GM23338 (cell line): ENCODE data around the gene ZNF248.

ENCODE experiments used
- CREB1 ChIP-seq: fragments of 250-450 bp; sonication (Bioruptor Pico); IDR thresholded peaks from 2 replicates; pipeline ENCODE4 v1.5.0; 2020; ENCODE audit warnings: low read depth, mild to moderate bottlenecking, moderate library complexity
- EZH2 ChIP-seq: fragments of 200-600 bp; sonication (generic); IDR thresholded peaks from one replicate; pipeline ENCODE4 v1.8.0; 2017; ENCODE audit warnings: antibody characterized with exemption, mild to moderate bottlenecking, low read depth; ENCODE audit not compliant: unreplicated experiment
- EZH2phosphoT487 ChIP-seq: fragments of 200-600 bp; sonication (generic); IDR thresholded peaks from one replicate; pipeline ENCODE4 v1.8.1; 2018; ENCODE audit warnings: antibody characterized with exemption; ENCODE audit not compliant: unreplicated experiment
- JUNB ChIP-seq: IDR thresholded peaks from one replicate; pipeline ENCODE4 v1.6.1; 2016; ENCODE audit warnings: antibody characterized with exemption; ENCODE audit not compliant: unreplicated experiment
- NANOG ChIP-seq: IDR thresholded peaks from 2 replicates; pipeline ENCODE4 v1.6.1; 2016; ENCODE audit warnings: antibody characterized with exemption, borderline replicate concordance
- POLR2AphosphoS5 ChIP-seq: IDR thresholded peaks from 2 replicates; pipeline ENCODE4 v1.6.1; 2016; ENCODE audit warnings: antibody characterized with exemption, low read depth
- ZNF114 ChIP-seq: fragments of 250-450 bp; sonication (Bioruptor Pico); IDR thresholded peaks from 2 replicates; pipeline ENCODE4 v1.5.0; 2020; ENCODE audit warnings: mild to moderate bottlenecking, moderate library complexity
- TF ChIP-seq, protein P1 (sequence below), 2 experiments: fragments of 200-600 bp in 1 of 2; sonication (generic) in 1 of 2; conservative IDR thresholded peaks; 2 replicates each; pipeline versions ENCODE4 v1.5.1 to v1.6.1; 2016 to 2017; ENCODE audit warnings: antibody characterized with exemption in 2 of 2, low read depth in 2 of 2, mild to moderate bottlenecking in 2 of 2, moderate library complexity in 1 of 2
- TF ChIP-seq, protein P2 (sequence below): IDR thresholded peaks from one replicate; pipeline ENCODE4 v1.6.1; 2018; ENCODE audit warnings: antibody characterized with exemption; ENCODE audit not compliant: unreplicated experiment
- TF ChIP-seq, protein P3 (sequence below): IDR thresholded peaks from 2 replicates; pipeline ENCODE4 v1.6.1; 2016; ENCODE audit warnings: antibody characterized with exemption

DNA sequence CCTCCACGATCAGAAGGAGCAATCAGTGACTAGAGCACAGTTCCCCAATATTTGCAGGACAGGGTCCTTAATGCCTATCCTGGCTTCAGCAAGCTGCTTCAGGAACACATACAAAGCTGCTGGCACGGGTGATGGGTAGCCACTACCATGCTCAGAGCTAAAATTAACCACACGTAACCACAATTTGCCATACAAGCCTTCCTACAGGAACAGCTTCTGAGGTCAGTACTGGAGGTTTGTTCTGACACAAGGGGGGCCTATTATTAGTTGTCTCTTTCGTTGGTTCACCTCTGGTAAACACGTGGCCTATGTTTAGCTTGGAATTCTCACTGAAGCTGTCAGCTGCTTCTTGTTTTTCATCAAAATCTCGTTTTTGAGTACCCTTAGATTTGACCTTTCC, 41.1 kb downstream of the ZNF248 start:
- TF ChIP-seq POLR2AphosphoS5: no peak
- TF ChIP-seq, protein P1, sequence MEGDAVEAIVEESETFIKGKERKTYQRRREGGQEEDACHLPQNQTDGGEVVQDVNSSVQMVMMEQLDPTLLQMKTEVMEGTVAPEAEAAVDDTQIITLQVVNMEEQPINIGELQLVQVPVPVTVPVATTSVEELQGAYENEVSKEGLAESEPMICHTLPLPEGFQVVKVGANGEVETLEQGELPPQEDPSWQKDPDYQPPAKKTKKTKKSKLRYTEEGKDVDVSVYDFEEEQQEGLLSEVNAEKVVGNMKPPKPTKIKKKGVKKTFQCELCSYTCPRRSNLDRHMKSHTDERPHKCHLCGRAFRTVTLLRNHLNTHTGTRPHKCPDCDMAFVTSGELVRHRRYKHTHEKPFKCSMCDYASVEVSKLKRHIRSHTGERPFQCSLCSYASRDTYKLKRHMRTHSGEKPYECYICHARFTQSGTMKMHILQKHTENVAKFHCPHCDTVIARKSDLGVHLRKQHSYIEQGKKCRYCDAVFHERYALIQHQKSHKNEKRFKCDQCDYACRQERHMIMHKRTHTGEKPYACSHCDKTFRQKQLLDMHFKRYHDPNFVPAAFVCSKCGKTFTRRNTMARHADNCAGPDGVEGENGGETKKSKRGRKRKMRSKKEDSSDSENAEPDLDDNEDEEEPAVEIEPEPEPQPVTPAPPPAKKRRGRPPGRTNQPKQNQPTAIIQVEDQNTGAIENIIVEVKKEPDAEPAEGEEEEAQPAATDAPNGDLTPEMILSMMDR (conservative IDR thresholded peaks at IDR 0.05; ENCODE audit: low read depth in 2 of 2): no peak
- TF ChIP-seq ZNF114: no peak
- TF ChIP-seq, protein P2, sequence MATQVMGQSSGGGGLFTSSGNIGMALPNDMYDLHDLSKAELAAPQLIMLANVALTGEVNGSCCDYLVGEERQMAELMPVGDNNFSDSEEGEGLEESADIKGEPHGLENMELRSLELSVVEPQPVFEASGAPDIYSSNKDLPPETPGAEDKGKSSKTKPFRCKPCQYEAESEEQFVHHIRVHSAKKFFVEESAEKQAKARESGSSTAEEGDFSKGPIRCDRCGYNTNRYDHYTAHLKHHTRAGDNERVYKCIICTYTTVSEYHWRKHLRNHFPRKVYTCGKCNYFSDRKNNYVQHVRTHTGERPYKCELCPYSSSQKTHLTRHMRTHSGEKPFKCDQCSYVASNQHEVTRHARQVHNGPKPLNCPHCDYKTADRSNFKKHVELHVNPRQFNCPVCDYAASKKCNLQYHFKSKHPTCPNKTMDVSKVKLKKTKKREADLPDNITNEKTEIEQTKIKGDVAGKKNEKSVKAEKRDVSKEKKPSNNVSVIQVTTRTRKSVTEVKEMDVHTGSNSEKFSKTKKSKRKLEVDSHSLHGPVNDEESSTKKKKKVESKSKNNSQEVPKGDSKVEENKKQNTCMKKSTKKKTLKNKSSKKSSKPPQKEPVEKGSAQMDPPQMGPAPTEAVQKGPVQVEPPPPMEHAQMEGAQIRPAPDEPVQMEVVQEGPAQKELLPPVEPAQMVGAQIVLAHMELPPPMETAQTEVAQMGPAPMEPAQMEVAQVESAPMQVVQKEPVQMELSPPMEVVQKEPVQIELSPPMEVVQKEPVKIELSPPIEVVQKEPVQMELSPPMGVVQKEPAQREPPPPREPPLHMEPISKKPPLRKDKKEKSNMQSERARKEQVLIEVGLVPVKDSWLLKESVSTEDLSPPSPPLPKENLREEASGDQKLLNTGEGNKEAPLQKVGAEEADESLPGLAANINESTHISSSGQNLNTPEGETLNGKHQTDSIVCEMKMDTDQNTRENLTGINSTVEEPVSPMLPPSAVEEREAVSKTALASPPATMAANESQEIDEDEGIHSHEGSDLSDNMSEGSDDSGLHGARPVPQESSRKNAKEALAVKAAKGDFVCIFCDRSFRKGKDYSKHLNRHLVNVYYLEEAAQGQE: no peak
- TF ChIP-seq EZH2phosphoT487: no peak
- TF ChIP-seq NANOG: no peak
- TF ChIP-seq EZH2: no peak
- TF ChIP-seq, protein P3, sequence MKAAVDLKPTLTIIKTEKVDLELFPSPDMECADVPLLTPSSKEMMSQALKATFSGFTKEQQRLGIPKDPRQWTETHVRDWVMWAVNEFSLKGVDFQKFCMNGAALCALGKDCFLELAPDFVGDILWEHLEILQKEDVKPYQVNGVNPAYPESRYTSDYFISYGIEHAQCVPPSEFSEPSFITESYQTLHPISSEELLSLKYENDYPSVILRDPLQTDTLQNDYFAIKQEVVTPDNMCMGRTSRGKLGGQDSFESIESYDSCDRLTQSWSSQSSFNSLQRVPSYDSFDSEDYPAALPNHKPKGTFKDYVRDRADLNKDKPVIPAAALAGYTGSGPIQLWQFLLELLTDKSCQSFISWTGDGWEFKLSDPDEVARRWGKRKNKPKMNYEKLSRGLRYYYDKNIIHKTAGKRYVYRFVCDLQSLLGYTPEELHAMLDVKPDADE: no peak
- no peak for TF ChIP-seq JUNB
- TF ChIP-seq CREB1 (CRISPR knock-in tag): no peak
